Measurements from ENCODE around the gene CDHR5.

Gene CDHR5

DNA sequence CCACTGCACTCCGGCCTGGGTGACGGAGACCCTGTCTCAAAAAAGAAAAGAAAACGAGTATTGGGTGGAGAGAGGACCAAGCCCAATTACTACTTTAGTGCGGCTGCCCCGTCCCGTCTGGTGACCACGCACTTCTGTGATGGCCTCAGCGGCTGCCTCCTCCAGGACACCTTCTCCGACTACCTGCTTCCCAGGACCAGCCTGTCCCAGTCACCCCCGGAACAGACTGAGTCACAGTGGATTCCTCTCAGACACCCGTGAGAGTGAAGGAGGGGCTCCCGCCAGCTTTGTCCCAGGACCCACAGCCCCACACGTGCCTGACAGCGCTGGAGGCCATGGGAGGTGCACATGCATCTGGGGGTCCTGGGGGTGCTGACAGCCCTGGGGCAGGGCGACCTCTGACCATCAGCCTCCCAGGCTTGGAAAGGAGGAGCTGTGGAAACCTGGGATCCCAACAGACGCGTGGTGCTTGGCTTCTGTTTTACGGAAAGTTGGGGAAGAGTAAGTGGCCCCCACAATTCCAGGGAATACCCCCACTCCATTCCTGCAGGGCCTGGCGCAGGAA, 17.1 kb upstream of the CDHR5 start:
- no peak for DNase-seq (ENCODE audit: low spot score)
- TF ChIP-seq, protein P1, sequence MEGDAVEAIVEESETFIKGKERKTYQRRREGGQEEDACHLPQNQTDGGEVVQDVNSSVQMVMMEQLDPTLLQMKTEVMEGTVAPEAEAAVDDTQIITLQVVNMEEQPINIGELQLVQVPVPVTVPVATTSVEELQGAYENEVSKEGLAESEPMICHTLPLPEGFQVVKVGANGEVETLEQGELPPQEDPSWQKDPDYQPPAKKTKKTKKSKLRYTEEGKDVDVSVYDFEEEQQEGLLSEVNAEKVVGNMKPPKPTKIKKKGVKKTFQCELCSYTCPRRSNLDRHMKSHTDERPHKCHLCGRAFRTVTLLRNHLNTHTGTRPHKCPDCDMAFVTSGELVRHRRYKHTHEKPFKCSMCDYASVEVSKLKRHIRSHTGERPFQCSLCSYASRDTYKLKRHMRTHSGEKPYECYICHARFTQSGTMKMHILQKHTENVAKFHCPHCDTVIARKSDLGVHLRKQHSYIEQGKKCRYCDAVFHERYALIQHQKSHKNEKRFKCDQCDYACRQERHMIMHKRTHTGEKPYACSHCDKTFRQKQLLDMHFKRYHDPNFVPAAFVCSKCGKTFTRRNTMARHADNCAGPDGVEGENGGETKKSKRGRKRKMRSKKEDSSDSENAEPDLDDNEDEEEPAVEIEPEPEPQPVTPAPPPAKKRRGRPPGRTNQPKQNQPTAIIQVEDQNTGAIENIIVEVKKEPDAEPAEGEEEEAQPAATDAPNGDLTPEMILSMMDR (IDR thresholded peaks at IDR 0.05; ENCODE audit: extremely low read depth, missing control alignments) = no peak

DNA sequence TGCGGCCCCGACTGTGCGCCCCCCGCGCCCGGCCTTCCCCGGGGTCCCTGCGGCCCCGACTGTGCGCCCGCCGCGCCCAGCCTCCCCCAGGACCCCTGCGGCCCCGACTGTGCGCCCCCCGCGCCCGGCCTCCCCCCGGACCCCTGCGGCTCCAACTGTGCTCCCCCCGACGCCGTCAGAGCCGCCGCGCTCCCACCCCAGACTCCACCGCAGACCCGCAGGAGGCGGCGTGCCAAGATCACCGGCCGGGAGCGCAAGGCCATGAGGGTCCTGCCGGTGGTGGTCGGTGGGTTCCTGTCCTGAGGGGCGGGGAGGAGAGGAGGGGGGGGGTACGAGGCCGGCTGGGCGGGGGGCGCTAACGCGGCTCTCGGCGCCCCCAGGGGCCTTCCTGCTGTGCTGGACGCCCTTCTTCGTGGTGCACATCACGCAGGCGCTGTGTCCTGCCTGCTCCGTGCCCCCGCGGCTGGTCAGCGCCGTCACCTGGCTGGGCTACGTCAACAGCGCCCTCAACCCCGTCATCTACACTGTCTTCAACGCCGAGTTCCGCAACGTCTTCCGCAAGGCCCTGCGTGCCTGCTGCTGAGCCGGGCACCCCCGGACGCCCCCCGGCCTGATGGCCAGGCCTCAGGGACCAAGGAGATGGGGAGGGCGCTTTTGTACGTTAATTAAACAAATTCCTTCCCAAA, 15.4 kb upstream of the CDHR5 start:
- TF ChIP-seq, protein P1 (IDR thresholded peaks at IDR 0.05; ENCODE audit: extremely low read depth, missing control alignments) = no peak
- no peak for DNase-seq (ENCODE audit: low spot score)

DNA sequence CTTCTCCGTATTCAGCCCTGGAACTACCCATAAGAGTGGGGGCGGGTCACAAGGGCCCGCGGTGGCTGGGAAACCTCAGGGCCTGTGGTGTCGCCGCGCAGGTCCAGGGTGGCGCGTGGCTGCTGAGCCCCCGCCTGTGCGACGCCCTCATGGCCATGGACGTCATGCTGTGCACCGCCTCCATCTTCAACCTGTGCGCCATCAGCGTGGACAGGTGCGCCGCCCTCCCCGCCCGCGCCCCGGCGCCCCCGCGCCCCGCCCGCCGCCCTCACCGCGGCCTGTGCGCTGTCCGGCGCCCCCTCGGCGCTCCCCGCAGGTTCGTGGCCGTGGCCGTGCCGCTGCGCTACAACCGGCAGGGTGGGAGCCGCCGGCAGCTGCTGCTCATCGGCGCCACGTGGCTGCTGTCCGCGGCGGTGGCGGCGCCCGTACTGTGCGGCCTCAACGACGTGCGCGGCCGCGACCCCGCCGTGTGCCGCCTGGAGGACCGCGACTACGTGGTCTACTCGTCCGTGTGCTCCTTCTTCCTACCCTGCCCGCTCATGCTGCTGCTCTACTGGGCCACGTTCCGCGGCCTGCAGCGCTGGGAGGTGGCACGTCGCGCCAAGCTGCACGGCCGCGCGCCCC, 14.7 kb upstream of the CDHR5 start:
- TF ChIP-seq, protein P1 (IDR thresholded peaks at IDR 0.05; ENCODE audit: extremely low read depth, missing control alignments) = no peak
- DNase-seq (ENCODE audit: low spot score) = no peak

DNA sequence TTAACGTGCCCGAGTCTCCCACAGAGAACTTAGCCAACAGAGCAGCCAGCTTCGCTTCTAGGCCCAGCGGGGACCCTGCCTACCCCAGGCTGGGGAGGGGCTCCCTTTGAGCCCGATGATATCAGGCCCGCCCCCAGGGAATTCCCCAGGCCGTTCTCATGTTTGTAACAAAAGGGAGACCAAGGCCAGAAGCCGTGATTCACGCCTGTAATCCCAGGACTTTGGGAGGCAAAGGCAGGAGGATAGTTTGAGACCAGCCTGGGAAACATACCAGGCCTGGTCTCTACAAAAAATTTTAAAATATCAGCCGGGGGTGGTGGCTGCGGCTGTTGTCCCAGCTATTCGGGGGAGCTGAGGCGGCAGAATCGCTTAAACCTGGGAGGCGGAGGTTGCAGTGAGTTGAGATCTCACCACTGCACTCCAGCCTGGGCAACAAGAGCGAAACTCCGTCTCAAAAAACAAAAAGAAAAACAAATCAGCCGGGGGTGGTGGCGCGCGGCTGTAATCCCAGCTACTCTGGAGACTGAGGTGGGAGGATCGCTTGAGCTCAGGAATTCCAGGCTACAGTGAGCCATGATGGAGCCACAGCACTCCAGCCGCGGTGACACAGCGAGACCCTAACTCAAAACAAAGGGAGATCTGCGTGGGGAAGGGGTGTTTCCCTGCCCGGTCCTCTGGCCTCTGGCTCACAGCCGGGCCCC, 14.0 kb upstream of the CDHR5 start:
- DNase-seq (ENCODE audit: low spot score) = no peak
- TF ChIP-seq, protein P1 (IDR thresholded peaks at IDR 0.05; ENCODE audit: extremely low read depth, missing control alignments) = no peak

DNA sequence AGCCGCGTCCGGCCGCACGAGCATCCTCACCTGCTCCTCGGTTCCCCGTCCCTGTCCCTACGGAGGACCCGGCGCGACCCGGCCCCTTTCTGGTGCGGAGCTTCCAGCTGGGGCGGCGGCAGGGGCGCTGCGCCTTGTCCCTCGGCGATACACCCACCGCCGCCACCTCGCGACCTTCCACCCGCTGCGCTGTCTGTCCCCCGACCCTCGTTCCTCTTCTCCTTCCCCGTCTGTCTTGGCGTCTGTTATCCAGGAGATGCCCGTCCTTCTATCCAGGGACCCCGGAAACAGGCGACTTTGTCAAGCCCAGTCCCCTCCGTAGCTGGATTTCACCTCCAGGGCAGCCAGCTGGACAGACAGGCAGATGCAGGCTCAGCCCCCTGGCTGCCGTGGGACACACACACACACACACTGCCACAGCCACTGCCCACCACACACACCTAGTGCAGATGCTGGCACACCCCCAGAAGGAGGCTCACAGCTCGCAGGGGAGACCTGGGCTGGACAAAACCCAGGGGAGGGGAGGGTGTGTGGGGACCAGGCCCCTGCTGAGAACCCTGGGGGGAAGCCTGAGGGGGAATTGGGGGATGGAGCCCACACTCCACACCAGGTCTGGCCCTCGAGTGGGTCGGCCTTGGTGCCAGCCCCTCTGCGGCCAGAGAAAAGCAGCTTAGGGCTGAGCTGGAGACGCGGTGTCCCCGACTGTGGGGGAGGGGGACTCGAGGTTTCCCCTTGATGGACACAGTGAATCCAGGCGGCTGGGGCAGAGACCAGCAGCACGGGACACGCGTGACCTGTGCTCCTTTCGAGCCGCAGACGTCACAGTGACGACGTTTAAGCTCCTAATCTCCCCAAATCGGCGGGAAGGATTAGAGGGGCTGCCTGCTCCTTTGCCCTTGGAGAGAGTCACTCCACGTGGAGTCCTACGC, 13.1 kb upstream of the CDHR5 start:
- TF ChIP-seq, protein P1 (IDR thresholded peaks at IDR 0.05; ENCODE audit: extremely low read depth, missing control alignments) = no peak
- DNase-seq (ENCODE audit: low spot score) = no peak

DNA sequence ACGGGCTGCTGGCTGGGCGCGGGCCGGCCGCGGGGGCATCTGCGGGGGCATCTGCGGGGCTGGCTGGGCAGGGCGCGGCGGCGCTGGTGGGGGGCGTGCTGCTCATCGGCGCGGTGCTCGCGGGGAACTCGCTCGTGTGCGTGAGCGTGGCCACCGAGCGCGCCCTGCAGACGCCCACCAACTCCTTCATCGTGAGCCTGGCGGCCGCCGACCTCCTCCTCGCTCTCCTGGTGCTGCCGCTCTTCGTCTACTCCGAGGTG, 12.5 kb upstream of the CDHR5 start:
- DNase-seq (ENCODE audit: low spot score) = no peak
- TF ChIP-seq, protein P1 (IDR thresholded peaks at IDR 0.05; ENCODE audit: extremely low read depth, missing control alignments) = no peak
